ENCODE data around the gene METTL13. TPM values are rescaled to one million over a fixed set of nuclear protein-coding genes. Genes with fewer than 3 reads are reported as not detected.
A peak's percentile ranks its signal among the peaks of the same experiment; 100 is the strongest.

METTL13 gene
- polyA plus RNA-seq, 3 donors from 2014 or later: 15.1 to 42.9 (median 19.9) TPM

GRCh38 chr1:171800342-171800741 is 18.9 kb downstream of the METTL13 start:
- no peak overlapping the region for H3K27ac Mint-ChIP-seq

GRCh38 chr1:171800851-171801250 is 19.4 kb downstream of the METTL13 start:
- no peak overlapping the region for H3K27ac Mint-ChIP-seq

More at GRCh38 chr1:171800342-171800741, 18.9 kb downstream of the METTL13 start:
- Mint-ChIP-seq H3K9me3 (no peaks in the 10 kb centered on the region), H3K27me3 (ENCODE audit: low read depth in 3 of 3) (no peaks in the 10 kb centered on the region), H3K4me1 (peaks cover 5 to 10% of the 10 kb centered on the region in 2 donors), H3K4me3 (no peak overlapping the region), H3K36me3 (peaks cover 11 to 20% (median 16%) of the 10 kb centered on the region in 3 donors)
- DNase-seq: no peak

GRCh38 chr1:171801487-171801891 is 20.0 kb downstream of the METTL13 start:
- H3K4me1 Mint-ChIP-seq: peaks cover 13 to 21% of the 10 kb centered on the region in 2 donors
- H3K27ac Mint-ChIP-seq: peak overlapping the region in 1 of 6 donors; percentile 41
- peaks cover 6 to 11% (median 11%) of the 10 kb centered on the region in 3 donors for H3K36me3 Mint-ChIP-seq
- H3K9me3 Mint-ChIP-seq: no peaks in the 10 kb centered on the region
- H3K27me3 Mint-ChIP-seq (ENCODE audit: low read depth in 3 of 3): no peaks in the 10 kb centered on the region
- H3K4me3 Mint-ChIP-seq: no peak overlapping the region
- peak; percentile 21 to 30 (median 25) for DNase-seq

More at GRCh38 chr1:171800851-171801250, 19.4 kb downstream of the METTL13 start:
- peaks cover 11 to 16% (median 16%) of the 10 kb centered on the region in 3 donors for H3K36me3 Mint-ChIP-seq
- H3K4me3 Mint-ChIP-seq: no peak overlapping the region
- no peaks in the 10 kb centered on the region for H3K9me3 Mint-ChIP-seq
- H3K4me1 Mint-ChIP-seq: peaks cover 10 to 15% of the 10 kb centered on the region in 2 donors
- no peaks in the 10 kb centered on the region for H3K27me3 Mint-ChIP-seq (ENCODE audit: low read depth in 3 of 3)
- DNase-seq: no peak

GRCh38 chr1:171802207-171802606 is 20.7 kb downstream of the METTL13 start:
- no peak for DNase-seq
- Mint-ChIP-seq H3K4me3 (no peak overlapping the region), H3K9me3 (no peaks in the 10 kb centered on the region), H3K36me3 (peaks cover under 1 to 11% (median 5%) of the 10 kb centered on the region in 3 donors), H3K27ac (no peak overlapping the region), H3K4me1 (peaks cover 17 to 26% of the 10 kb centered on the region in 2 donors), H3K27me3 (ENCODE audit: low read depth in 3 of 3) (no peaks in the 10 kb centered on the region)

GRCh38 chr1:171803045-171803444 is 21.6 kb downstream of the METTL13 start:
- H3K36me3 Mint-ChIP-seq: peaks cover 0 to 11% (median 4%) of the 10 kb centered on the region in 3 donors
- H3K9me3 Mint-ChIP-seq: no peaks in the 10 kb centered on the region
- H3K4me3 Mint-ChIP-seq: no peak overlapping the region
- peak overlapping the region in 1 of 6 donors; percentile 39 for H3K27ac Mint-ChIP-seq
- no peaks in the 10 kb centered on the region for H3K27me3 Mint-ChIP-seq (ENCODE audit: low read depth in 3 of 3)
- DNase-seq: no peak
- peaks cover 17 to 26% of the 10 kb centered on the region in 2 donors for H3K4me1 Mint-ChIP-seq

GRCh38 chr1:171803461-171804022 is 22.1 kb downstream of the METTL13 start:
- Mint-ChIP-seq H3K27ac (no peak overlapping the region), H3K4me3 (no peak overlapping the region), H3K4me1 (peaks cover 17 to 26% of the 10 kb centered on the region in 2 donors), H3K36me3 (peaks cover 0 to 7% (median 4%) of the 10 kb centered on the region in 3 donors), H3K9me3 (no peaks in the 10 kb centered on the region), H3K27me3 (ENCODE audit: low read depth in 3 of 3) (no peaks in the 10 kb centered on the region)
- no peak for DNase-seq

- Mint-ChIP-seq H3K9me3 (no peaks in the 10 kb centered on the region), H3K27me3 (ENCODE audit: low read depth in 3 of 3) (no peaks in the 10 kb centered on the region), H3K4me3 (peak overlapping the region; percentile 75 to 91 (median 81)), H3K36me3 (peaks cover 0 to 5% (median 0%) of the 10 kb centered on the region in 3 donors), H3K4me1 (peaks cover 17 to 26% of the 10 kb centered on the region in 2 donors), H3K27ac (peak overlapping the region; percentile 87 to 95 (median 92))
- DNase-seq: peak; percentile 49 to 73 (median 58)
Observed at GRCh38 chr1:171805395-171806115, 24.1 kb downstream of the METTL13 start.

- Mint-ChIP-seq H3K27me3 (ENCODE audit: low read depth in 3 of 3) (no peaks in the 10 kb centered on the region), H3K36me3 (no peaks in the 10 kb centered on the region), H3K4me1 (peaks cover 17 to 26% of the 10 kb centered on the region in 2 donors), H3K27ac (peak overlapping the region in 1 of 6 donors; percentile 35), H3K9me3 (no peaks in the 10 kb centered on the region), H3K4me3 (no peak overlapping the region)
- no peak for DNase-seq
Observed at GRCh38 chr1:171807556-171807955, 26.1 kb downstream of the METTL13 start.

GRCh38 chr1:171809834-171810233 is 28.4 kb downstream of the METTL13 start:
- peaks cover 0 to 4% (median 0%) of the 10 kb centered on the region in 3 donors for H3K36me3 Mint-ChIP-seq
- peaks cover 17 to 21% of the 10 kb centered on the region in 2 donors for H3K4me1 Mint-ChIP-seq
- no peak overlapping the region for H3K4me3 Mint-ChIP-seq
- no peak overlapping the region for H3K27ac Mint-ChIP-seq
- H3K27me3 Mint-ChIP-seq (ENCODE audit: low read depth in 3 of 3): no peaks in the 10 kb centered on the region
- DNase-seq: no peak
- no peaks in the 10 kb centered on the region for H3K9me3 Mint-ChIP-seq

GRCh38 chr1:171811672-171812071 is 30.2 kb downstream of the METTL13 start:
- Mint-ChIP-seq H3K27me3 (ENCODE audit: low read depth in 3 of 3) (no peaks in the 10 kb centered on the region), H3K36me3 (peaks cover 0 to 9% (median 0%) of the 10 kb centered on the region in 3 donors), H3K27ac (no peak overlapping the region), H3K9me3 (no peaks in the 10 kb centered on the region), H3K4me1 (peaks cover 2 to 3% of the 10 kb centered on the region in 2 donors), H3K4me3 (no peak overlapping the region)
- no peak for DNase-seq

GRCh38 chr1:171814692-171815091 is 33.2 kb downstream of the METTL13 start:
- Mint-ChIP-seq H3K4me3 (no peak overlapping the region), H3K27me3 (ENCODE audit: low read depth in 3 of 3) (no peaks in the 10 kb centered on the region), H3K9me3 (no peaks in the 10 kb centered on the region), H3K36me3 (peaks cover 0 to 12% (median 0%) of the 10 kb centered on the region in 3 donors), H3K27ac (no peak overlapping the region), H3K4me1 (no peaks in the 10 kb centered on the region)
- DNase-seq: no peak

GRCh38 chr1:171816300-171816901 is 34.9 kb downstream of the METTL13 start:
- H3K9me3 Mint-ChIP-seq: no peaks in the 10 kb centered on the region
- peaks cover 0 to 12% (median 4%) of the 10 kb centered on the region in 3 donors for H3K36me3 Mint-ChIP-seq
- no peak for DNase-seq
- H3K4me1 Mint-ChIP-seq: no peaks in the 10 kb centered on the region
- H3K27ac Mint-ChIP-seq: no peak overlapping the region
- H3K4me3 Mint-ChIP-seq: no peak overlapping the region
- no peaks in the 10 kb centered on the region for H3K27me3 Mint-ChIP-seq (ENCODE audit: low read depth in 3 of 3)

- Mint-ChIP-seq H3K27ac (no peak overlapping the region), H3K27me3 (ENCODE audit: low read depth in 3 of 3) (no peaks in the 10 kb centered on the region), H3K4me3 (no peak overlapping the region), H3K36me3 (peaks cover 0 to 12% (median 4%) of the 10 kb centered on the region in 3 donors), H3K9me3 (no peaks in the 10 kb centered on the region), H3K4me1 (no peaks in the 10 kb centered on the region)
- no peak for DNase-seq
Observed at GRCh38 chr1:171817511-171818265, 36.2 kb downstream of the METTL13 start.

Data from immature natural killer cell (primary cell).